NCI-H510A (cell line): ENCODE measurements around the gene EFHC1.

Experiments used
- DNase-seq: peaks from one replicate; lab custom pipeline; 2025; lab: John Stamatoyannopoulos, UW

EFHC1 gene

GRCh38 chr6:52518279-52518945 is 98.3 kb downstream of the EFHC1 start:
- DNase-seq = no peak

- no peak for DNase-seq
These were observed 99.5 kb downstream of the EFHC1 start for GRCh38 chr6:52519618-52520017.

DNA sequence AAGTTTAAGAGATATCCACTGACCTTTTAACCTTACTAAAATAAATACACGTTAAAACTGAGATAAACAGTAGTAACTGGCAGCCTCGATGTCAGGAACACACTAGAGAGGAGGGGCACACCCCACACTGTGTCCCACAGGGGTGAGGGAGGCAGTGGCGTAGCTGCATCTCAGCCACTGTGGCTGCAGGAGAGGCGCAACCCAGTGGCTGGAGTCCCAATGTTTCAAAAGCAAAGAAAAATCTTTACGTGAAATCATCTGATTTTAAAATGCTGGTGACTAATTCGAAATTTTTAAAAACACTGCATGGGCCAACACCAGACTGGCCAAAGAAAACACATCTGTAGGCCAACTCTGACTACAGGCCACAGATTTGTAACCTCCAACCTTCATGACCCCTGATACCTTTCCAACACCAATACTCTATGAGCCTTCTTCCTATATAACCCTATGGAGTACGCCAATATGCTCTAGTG is 102.0 kb downstream of the EFHC1 start:
- no peak for DNase-seq

- DNase-seq = no peak
These were observed 102.5 kb downstream of the EFHC1 start for GRCh38 chr6:52522655-52523054.

DNA sequence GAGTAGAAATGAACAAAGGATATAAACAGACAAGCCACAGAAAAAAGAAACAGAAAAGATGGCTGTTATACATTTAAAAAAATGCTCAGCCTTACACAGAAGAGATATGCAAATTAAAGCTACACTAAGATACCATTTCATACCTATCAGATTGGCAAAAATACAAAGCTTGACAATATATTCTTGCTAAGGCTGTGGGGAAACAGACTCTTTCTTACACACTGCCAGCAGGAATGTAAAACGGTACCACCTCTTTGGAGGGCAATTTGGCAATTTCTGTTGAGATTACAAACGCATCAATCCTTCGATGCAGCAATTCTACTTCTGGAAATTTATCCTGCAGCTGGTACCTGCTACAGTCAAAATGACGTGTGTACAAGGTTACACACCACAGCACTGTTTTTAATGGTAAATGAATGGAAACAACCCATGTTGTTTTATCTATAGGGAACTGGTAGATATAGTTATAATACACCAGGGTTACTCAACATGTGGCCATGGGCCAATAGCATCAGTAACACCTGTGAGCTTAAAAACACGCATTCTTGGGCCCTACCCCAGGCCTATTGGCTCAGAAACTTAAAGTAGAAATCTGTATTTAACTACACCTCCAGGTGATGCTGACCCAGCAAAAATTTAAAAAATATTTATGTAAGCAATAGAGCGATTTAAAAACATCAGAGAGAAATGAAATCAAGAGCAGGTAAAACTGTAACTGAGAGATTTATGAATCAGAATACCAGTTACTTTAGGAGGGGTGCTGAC is 103.4 kb downstream of the EFHC1 start:
- DNase-seq = no peak

DNA sequence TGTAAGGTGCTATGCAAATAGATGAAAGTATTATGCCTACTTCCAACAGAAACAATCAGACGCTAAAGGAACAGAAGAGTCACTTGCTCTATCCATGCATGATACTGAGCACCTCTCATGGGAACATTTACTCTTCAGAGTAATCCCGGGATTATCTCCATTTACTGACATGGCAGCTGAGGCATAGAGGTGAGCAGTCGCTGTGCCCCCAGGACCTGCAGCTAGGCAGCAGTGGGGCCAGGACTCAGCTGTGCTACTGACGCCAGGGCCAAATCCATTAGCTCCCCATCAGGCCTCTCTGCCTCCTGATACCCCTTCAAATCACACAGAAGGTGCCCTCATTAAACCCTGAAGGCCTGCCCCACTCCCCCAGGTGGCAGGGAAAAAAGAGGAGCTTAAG is 104.8 kb downstream of the EFHC1 start:
- DNase-seq = no peak

DNA sequence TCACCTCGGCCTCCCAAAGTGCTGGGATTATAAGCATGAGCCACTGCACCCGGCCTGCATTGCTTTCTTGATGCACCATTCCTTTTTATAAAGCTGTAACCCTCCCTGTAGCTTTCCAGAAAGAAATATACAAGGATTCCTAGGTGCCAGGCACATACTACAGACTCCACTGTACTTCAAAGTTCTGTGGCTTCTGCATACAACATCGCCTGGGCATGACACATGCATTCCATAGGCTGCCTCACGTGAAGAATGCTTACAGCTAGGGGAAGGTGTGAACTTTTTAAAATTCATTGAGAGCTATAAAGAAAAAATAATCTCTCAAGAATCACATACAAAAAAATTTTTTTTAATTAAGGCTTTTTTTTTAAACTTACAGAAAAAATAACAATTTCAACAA is 106.5 kb downstream of the EFHC1 start:
- DNase-seq = no peak

DNA sequence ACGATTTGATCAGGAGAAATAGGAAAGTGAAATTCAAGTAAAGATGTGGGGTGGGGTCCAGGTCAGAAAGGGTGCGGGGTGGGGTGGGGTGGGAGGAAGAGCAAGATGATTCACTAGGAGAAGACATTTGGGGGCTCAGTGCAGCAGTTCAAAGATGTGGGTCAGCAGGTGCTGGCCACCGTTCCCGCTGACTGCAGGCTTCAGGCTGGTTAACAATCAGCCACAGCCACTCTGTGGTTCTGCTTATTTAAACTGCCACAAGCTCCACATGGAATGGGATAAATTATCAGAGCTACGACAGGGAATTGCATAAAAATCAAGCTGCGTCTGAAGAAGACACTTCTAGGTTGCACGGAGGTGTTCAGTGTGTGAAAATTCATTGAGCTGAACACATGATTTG is 107.3 kb downstream of the EFHC1 start:
- no peak for DNase-seq

- no peak for DNase-seq
These were observed 109.2 kb downstream of the EFHC1 start for GRCh38 chr6:52529311-52529710.

- no peak for DNase-seq
These were observed 110.2 kb downstream of the EFHC1 start for GRCh38 chr6:52530351-52530750.

DNA sequence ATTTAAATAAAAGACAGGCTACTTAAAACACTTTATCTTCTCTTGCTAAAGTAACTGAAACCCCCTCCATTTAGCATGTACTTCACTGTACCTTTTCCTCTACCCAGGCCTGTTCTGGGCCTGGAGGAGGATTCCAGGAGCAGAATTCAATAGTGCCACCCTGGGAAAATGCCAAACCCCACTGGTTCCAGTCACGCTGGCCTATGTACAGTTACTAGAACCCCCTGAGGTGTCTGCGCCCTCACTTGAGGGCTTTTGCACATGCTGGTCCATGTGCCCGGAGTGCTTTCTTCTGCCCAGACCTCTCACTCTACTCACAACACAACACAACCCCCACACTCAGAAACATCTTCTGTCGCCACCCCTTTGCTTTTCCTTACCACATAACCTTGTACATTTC is 111.3 kb downstream of the EFHC1 start:
- DNase-seq = no peak

DNA sequence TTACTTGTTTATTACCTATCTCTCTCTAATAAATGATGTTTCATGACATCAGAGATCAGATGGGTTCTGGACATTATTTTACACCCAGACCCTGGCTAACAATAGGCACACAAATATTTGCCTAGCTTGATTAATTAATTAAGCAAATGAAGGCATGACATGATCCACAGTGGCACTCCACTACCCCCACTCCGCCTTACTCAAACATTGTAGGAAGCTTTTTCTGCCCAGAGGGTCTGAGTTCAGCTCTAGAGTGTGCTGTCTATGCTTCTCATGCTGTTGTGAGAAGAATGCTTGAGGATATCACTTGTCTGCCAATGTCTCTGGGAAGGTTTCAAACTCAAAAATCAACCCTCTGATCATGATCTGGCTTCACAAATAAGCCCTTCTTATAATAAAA is 111.7 kb downstream of the EFHC1 start:
- no peak for DNase-seq

DNA sequence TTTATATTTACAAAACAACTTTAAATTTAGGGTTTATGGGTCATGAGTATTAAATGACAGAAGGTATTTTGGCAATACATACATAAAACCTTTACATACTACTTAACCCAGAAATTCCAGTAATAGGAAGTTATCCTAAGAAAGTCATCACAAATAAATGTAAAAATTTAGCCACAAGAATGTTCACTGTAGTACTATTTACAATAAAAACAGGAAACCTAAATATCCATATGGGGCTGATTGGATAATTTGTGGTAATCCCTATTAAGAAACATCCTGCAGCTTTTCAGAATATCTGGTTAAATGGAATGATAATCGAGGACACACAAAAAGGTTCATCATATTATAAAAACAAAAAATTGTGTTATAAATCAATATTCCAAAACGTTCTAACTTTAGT is 112.3 kb downstream of the EFHC1 start:
- DNase-seq = no peak

GRCh38 chr6:52533491-52533890 is 113.3 kb downstream of the EFHC1 start:
- DNase-seq = no peak

GRCh38 chr6:52534363-52534762 is 114.2 kb downstream of the EFHC1 start:
- DNase-seq = no peak

DNA sequence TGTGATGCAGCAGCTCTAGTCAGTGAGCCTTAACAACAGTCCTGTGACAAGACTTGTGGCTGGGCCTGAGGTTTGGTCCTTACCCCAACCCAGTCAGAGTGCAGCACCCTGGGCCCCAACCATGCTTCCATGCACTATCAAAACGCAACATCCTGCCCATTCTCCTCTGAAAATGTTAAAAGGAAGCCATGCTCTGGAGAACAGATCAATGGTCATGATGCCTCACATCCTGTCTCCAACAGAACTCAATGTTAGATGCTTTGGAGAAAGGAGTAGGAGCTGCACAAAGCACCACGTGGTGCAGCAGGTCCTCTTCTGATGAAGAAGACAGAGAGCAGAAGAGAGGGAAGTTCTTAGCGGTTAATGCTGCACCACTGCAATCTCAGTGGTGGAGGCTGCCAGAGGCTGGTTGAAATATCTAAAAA is 114.8 kb downstream of the EFHC1 start:
- DNase-seq = no peak

GRCh38 chr6:52535711-52536423 is 115.7 kb downstream of the EFHC1 start:
- DNase-seq = no peak

DNA sequence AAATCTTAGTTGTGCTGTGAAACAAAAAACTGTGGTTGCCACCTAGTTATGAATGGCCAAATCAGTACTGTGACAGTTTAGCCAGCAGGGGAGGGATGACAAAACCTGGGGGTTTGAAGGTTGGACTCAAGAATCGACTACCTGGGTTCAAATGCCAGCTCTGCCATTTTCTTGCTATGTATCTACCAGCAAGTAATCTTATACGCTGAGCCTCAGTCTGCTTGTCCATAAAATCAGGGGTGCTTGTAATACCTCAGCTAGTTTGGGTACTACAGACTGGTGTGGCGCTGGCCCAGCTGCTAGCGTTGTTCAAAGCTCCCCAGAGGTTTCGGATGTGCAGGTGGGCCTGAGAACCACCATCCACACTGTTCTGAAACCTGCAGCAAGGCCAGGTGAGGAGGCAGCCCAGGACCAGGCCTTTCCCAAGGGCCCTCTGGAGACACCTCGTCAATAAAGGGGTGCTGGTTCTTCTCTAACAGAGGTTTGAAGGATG is 116.3 kb downstream of the EFHC1 start:
- DNase-seq = no peak

DNA sequence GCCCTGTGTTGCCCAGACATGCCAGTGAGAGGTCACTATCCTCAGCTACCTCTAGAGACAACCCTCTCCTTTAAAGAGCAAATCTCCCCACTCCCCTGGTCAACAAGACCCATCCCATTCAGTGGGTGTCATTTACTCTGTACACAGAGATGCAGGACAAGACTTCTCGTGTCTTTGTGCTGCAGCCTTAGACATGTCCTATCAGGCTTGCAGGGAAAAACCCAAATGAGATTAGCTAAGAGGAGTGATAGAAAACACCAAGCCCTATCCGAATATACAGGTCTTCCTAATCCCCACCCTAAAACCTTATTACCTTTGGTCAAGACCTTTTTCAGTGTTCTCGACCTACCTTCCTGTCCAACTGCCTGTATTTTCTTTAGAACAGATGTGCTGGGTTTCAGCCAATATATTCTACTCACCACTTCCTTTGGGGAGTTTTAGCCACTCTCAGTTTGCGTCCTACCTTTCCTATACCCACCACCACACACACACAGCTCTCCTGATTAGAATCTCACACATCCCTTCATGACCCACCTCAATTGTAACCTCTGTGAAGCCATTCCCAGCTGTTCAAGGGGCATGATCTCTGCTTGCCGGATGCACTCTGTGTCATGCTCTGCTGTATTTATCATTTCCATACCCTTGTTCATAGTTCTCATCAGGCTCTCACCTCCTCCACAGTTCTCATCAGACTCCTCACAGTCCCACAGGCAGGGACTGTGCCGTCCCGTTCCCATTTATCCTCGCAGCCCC is 117.0 kb downstream of the EFHC1 start:
- DNase-seq = no peak

DNA sequence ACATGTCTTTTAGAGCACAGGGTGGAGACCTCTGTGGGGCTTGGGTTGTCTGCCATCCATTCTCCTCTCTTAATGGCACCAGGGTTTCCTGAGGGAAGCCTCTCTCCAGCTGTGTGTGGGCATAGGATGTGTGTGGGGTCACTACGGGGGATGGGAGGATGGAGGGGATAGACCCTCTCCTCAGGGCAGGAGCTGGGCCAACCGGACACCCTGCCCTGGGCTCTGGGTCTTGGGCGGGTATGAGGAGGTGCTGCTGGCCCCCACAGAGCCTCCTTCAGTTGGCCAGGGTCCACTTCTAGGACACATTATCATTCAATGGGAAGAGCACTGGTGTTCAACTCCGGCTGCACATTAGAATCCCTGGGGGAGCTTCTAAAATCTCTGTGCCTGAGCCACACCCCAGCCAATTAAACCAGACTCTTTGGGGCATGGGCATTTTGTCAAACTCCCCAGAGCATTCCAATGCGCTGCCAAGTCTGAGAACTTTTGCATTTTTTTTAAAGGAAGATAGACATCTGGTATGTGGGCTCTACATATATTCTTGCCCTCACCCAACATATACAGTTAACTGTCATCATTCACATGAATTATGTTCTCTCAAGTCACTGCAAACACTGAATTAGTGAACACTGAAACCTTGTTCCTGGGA is 118.2 kb downstream of the EFHC1 start:
- DNase-seq = no peak

- DNase-seq = no peak
These were observed 118.8 kb downstream of the EFHC1 start for GRCh38 chr6:52538901-52539354.
